BLaER1 treated with 17β-estradiol and CSF1 and Interleukin-3, amounts not matched to agents 10 nM and 100 nM (cell line): ENCODE results near the gene SLC16A5.
"Not testable (repeated sequence)": the region's sequence is repeated elsewhere in the genome, so short reads cannot be mapped to it uniquely, and the experiment has no call there.

ENCODE experiments used
- H3K27ac ChIP-seq, 11 experiments: shearing (Covaris generic); formaldehyde crosslinking; 2 replicates each; pipeline ENCODE4 v1.8.1; 2022
- H3K27me3 ChIP-seq, 11 experiments: shearing (Covaris generic); formaldehyde crosslinking; 2 replicates each; pipeline ENCODE4 v1.8.1; 2022
- H3K36me3 ChIP-seq, 11 experiments: shearing (Covaris generic); formaldehyde crosslinking; 2 replicates each; pipeline ENCODE4 v1.8.1; 2022
- H3K4me1 ChIP-seq, 10 experiments: shearing (Covaris generic); formaldehyde crosslinking; 2 replicates each; pipeline ENCODE4 v1.8.1; 2022
- H3K4me2 ChIP-seq, 11 experiments: shearing (Covaris generic); formaldehyde crosslinking; 2 replicates each; pipeline ENCODE4 v1.8.1; 2022
- H3K4me3 ChIP-seq, 10 experiments: shearing (Covaris generic); formaldehyde crosslinking; 2 replicates each; pipeline ENCODE4 v1.8.1; 2022
- H3K9ac ChIP-seq, 11 experiments: shearing (Covaris generic); formaldehyde crosslinking; 2 replicates each; pipeline ENCODE4 v1.8.1; 2022
- H3K9me3 ChIP-seq, 11 experiments: shearing (Covaris generic); formaldehyde crosslinking; replicated peaks in 1 of 11; 2 replicates each; pipeline ENCODE4 v1.8.1; 2022
- H4K20me1 ChIP-seq, 11 experiments: shearing (Covaris generic); formaldehyde crosslinking; 2 replicates each; pipeline ENCODE4 v1.8.1; 2022
- Cebpa-rat ChIP-seq, 11 experiments: shearing (Covaris generic); IDR thresholded peaks; 2 replicates each; pipeline ENCODE4 v1.8.1; 2022

Gene SLC16A5

GRCh38 chr17:75114552-75115314 lies 27.0 kb downstream of the SLC16A5 start:
- Histone ChIP-seq H3K4me2 (peak overlapping the region; percentile 85 to 97 (median 91)), H3K9me3 (no peaks in the 10 kb centered on the region), H3K4me1 (peaks cover 66 to 76% (median 71%) of the 10 kb centered on the region in 10 experiments), H4K20me1 (peaks cover 0 to 47% (median 31%) of the 10 kb centered on the region in 11 experiments; a peak in 12 of 22 replicates), H3K27ac (peak overlapping the region; percentile 50 to 89 (median 73); a peak in 20 of 22 replicates), H3K4me3 (peak overlapping the region; percentile 45 to 72 (median 56)), H3K36me3 (peaks cover 6 to 29% (median 10%) of the 10 kb centered on the region in 11 experiments; a peak in 17 of 22 replicates), H3K27me3 (no peaks in the 10 kb centered on the region), H3K9ac (peak overlapping the region; percentile 66 to 84 (median 77))
- TF ChIP-seq Cebpa-rat (IDR thresholded peaks at IDR 0.05), result no peak

- Histone ChIP-seq H3K36me3 (peaks cover 6 to 33% (median 15%) of the 10 kb centered on the region in 11 experiments; a peak in 17 of 22 replicates), H3K27ac (no peak overlapping the region)
Measured at GRCh38 chr17:75115555-75115954, 27.8 kb downstream of the SLC16A5 start.

GRCh38 chr17:75116737-75117136 lies 29.0 kb downstream of the SLC16A5 start:
- peaks cover 49 to 72% (median 55%) of the 10 kb centered on the region in 10 experiments for H3K4me1 ChIP-seq
- H3K27ac ChIP-seq, result no peak overlapping the region
- H3K36me3 ChIP-seq, result peaks cover 6 to 42% (median 21%) of the 10 kb centered on the region in 11 experiments; a peak in 18 of 22 replicates
- no peaks in the 10 kb centered on the region for H3K9me3 ChIP-seq
- H3K9ac ChIP-seq, result peak overlapping the region in 2 of 11 experiments; percentile 13 to 19; a peak in 3 of 22 replicates
- H3K27me3 ChIP-seq, result no peaks in the 10 kb centered on the region
- TF ChIP-seq Cebpa-rat (IDR thresholded peaks at IDR 0.05), result no peak
- H4K20me1 ChIP-seq, result peaks cover 0 to 48% (median 31%) of the 10 kb centered on the region in 11 experiments; a peak in 12 of 22 replicates
- no peak overlapping the region for H3K4me3 ChIP-seq
- peak overlapping the region; percentile 43 to 97 (median 85); a peak in 21 of 22 replicates for H3K4me2 ChIP-seq

More at GRCh38 chr17:75115555-75115954, 27.8 kb downstream of the SLC16A5 start:
- peak overlapping the region in 2 of 11 experiments; percentile 9 to 10; a peak in 1 of 22 replicates for H3K9ac ChIP-seq
- TF ChIP-seq Cebpa-rat (IDR thresholded peaks at IDR 0.05), result no peak
- H4K20me1 ChIP-seq, result peaks cover 0 to 48% (median 31%) of the 10 kb centered on the region in 11 experiments; a peak in 12 of 22 replicates
- peaks cover 61 to 80% (median 67%) of the 10 kb centered on the region in 10 experiments for H3K4me1 ChIP-seq
- no peaks in the 10 kb centered on the region for H3K27me3 ChIP-seq
- no peak overlapping the region for H3K4me3 ChIP-seq
- peak overlapping the region; percentile 85 to 97 (median 91); a peak in 20 of 22 replicates for H3K4me2 ChIP-seq
- no peaks in the 10 kb centered on the region for H3K9me3 ChIP-seq

- Histone ChIP-seq H3K36me3 (peaks cover 6 to 42% (median 23%) of the 10 kb centered on the region in 11 experiments; a peak in 18 of 22 replicates), H4K20me1 (peaks cover 0 to 48% (median 30%) of the 10 kb centered on the region in 11 experiments; a peak in 12 of 22 replicates), H3K9me3 (no peaks in the 10 kb centered on the region), H3K9ac (no peak overlapping the region), H3K4me1 (peaks cover 50 to 80% (median 62%) of the 10 kb centered on the region in 10 experiments), H3K4me2 (peak overlapping the region in 10 of 11 experiments; percentile 43 to 97 (median 86); a peak in 17 of 22 replicates), H3K4me3 (no peak overlapping the region), H3K27me3 (no peaks in the 10 kb centered on the region), H3K27ac (peak overlapping the region in 1 of 11 experiments; percentile 8; a peak in 1 of 22 replicates)
- no peak for TF ChIP-seq Cebpa-rat (IDR thresholded peaks at IDR 0.05)
Measured at GRCh38 chr17:75118307-75118706, 30.6 kb downstream of the SLC16A5 start.

- Histone ChIP-seq H3K27me3 (no peaks in the 10 kb centered on the region), H3K4me1 (peaks cover 29 to 84% (median 52%) of the 10 kb centered on the region in 10 experiments), H4K20me1 (peaks cover 0 to 32% (median 10%) of the 10 kb centered on the region in 11 experiments; a peak in 15 of 22 replicates), H3K4me2 (peak overlapping the region; percentile 57 to 95 (median 78)), H3K4me3 (peak overlapping the region in 3 of 10 experiments; percentile 19 to 43 (median 26); a peak in 4 of 20 replicates), H3K9me3 (no peaks in the 10 kb centered on the region), H3K36me3 (peaks cover 5 to 29% (median 20%) of the 10 kb centered on the region in 11 experiments), H3K9ac (peak overlapping the region in 9 of 11 experiments; percentile 29 to 66 (median 52); a peak in 14 of 22 replicates), H3K27ac (peak overlapping the region; percentile 42 to 84 (median 73); a peak in 21 of 22 replicates)
- no peak for TF ChIP-seq Cebpa-rat (IDR thresholded peaks at IDR 0.05)
Measured at GRCh38 chr17:75124041-75124818, 36.5 kb downstream of the SLC16A5 start.

GRCh38 chr17:75124819-75125162 lies 37.0 kb downstream of the SLC16A5 start:
- peak overlapping the region; percentile 15 to 84 (median 73); a peak in 20 of 22 replicates for H3K27ac ChIP-seq
- peaks cover 31 to 85% (median 53%) of the 10 kb centered on the region in 10 experiments for H3K4me1 ChIP-seq
- peak overlapping the region in 9 of 11 experiments; percentile 29 to 66 (median 52); a peak in 13 of 22 replicates for H3K9ac ChIP-seq
- H4K20me1 ChIP-seq, result peaks cover 0 to 35% (median 15%) of the 10 kb centered on the region in 11 experiments; a peak in 17 of 22 replicates
- H3K4me3 ChIP-seq, result peak overlapping the region in 3 of 10 experiments; percentile 19 to 43 (median 26); a peak in 4 of 20 replicates
- no peaks in the 10 kb centered on the region for H3K9me3 ChIP-seq
- no peaks in the 10 kb centered on the region for H3K27me3 ChIP-seq
- no peak for TF ChIP-seq Cebpa-rat (IDR thresholded peaks at IDR 0.05)
- peaks cover 10 to 32% (median 24%) of the 10 kb centered on the region in 11 experiments for H3K36me3 ChIP-seq
- H3K4me2 ChIP-seq, result peak overlapping the region; percentile 57 to 95 (median 78)

- no peak for TF ChIP-seq Cebpa-rat (IDR thresholded peaks at IDR 0.05)
- no peaks in the 10 kb centered on the region for H3K9me3 ChIP-seq
- H3K4me3 ChIP-seq, result no peak overlapping the region
- H3K4me1 ChIP-seq, result peaks cover 41 to 89% (median 59%) of the 10 kb centered on the region in 10 experiments
- peaks cover 5 to 40% (median 25%) of the 10 kb centered on the region in 11 experiments; a peak in 19 of 22 replicates for H4K20me1 ChIP-seq
- H3K27ac ChIP-seq, result peak overlapping the region in 4 of 11 experiments; percentile 73 to 84 (median 76); a peak in 4 of 22 replicates
- peak overlapping the region; percentile 16 to 95 (median 78); a peak in 19 of 22 replicates for H3K4me2 ChIP-seq
- H3K27me3 ChIP-seq, result no peaks in the 10 kb centered on the region
- H3K36me3 ChIP-seq, result peaks cover 15 to 33% (median 26%) of the 10 kb centered on the region in 11 experiments
- 0 out of 22 replicates have a peak overlapping the region, but pooled peaks of 1 of the 11 experiments have one; percentile 7 for H3K9ac ChIP-seq
Measured at GRCh38 chr17:75125984-75126383, 38.2 kb downstream of the SLC16A5 start.

- H3K36me3 ChIP-seq, result peaks cover 15 to 28% (median 23%) of the 10 kb centered on the region in 11 experiments
- no peak overlapping the region for H3K4me3 ChIP-seq
- peaks cover 40 to 88% (median 63%) of the 10 kb centered on the region in 10 experiments for H3K4me1 ChIP-seq
- H3K27me3 ChIP-seq, result no peaks in the 10 kb centered on the region
- no peaks in the 10 kb centered on the region for H3K9me3 ChIP-seq
- no peak overlapping the region for H3K9ac ChIP-seq
- H4K20me1 ChIP-seq, result peaks cover 5 to 40% (median 25%) of the 10 kb centered on the region in 11 experiments; a peak in 19 of 22 replicates
- no peak overlapping the region for H3K27ac ChIP-seq
- peak overlapping the region in 3 of 11 experiments; percentile 14 to 95 (median 82); a peak in 2 of 22 replicates for H3K4me2 ChIP-seq
- no peak for TF ChIP-seq Cebpa-rat (IDR thresholded peaks at IDR 0.05)
Measured at GRCh38 chr17:75126954-75127353, 39.2 kb downstream of the SLC16A5 start.

GRCh38 chr17:75127936-75128335 lies 40.2 kb downstream of the SLC16A5 start:
- not testable (repeated sequence) for H3K27me3 ChIP-seq, H3K9me3 ChIP-seq, H3K4me3 ChIP-seq, H3K27ac ChIP-seq
- peaks cover 50 to 88% (median 70%) of the 10 kb centered on the region in 10 experiments for H3K4me1 ChIP-seq
- H3K4me2 ChIP-seq, result 0 out of 22 replicates have a peak overlapping the region, but pooled peaks of 1 of the 11 experiments have one; percentile 14
- H4K20me1 ChIP-seq, result peaks cover 5 to 40% (median 25%) of the 10 kb centered on the region in 11 experiments; a peak in 19 of 22 replicates
- H3K9ac ChIP-seq, result peak overlapping the region in 1 of 11 experiments; percentile 24; a peak in 2 of 22 replicates
- H3K36me3 ChIP-seq, result peaks cover 15 to 28% (median 23%) of the 10 kb centered on the region in 11 experiments
